OCI-LY1 (cell line): Measurements from ENCODE around the gene HMCES.

Experiments used
- H2AFZ ChIP-seq: fragments of 200-600 bp; sonication (generic), shearing (Covaris generic); 2 replicates; pipeline ENCODE4 v1.6.0; 2014; ENCODE audit warnings: antibody characterized with exemption, mild to moderate bottlenecking, low read length
- H3F3A ChIP-seq: fragments of 200-600 bp; sonication (generic), shearing (Covaris generic); 2 replicates; pipeline ENCODE4 v1.6.0; 2014; ENCODE audit warnings: mild to moderate bottlenecking, antibody characterized with exemption, low read length, moderate library complexity; ENCODE audit not compliant: insufficient read depth
- H3K27ac ChIP-seq: fragments of 200-600 bp; sonication (generic); 2 replicates; pipeline ENCODE4 v1.5.1; 2014; ENCODE audit warnings: low read length, mixed run types, mild to moderate bottlenecking, low read depth; ENCODE audit not compliant: poor library complexity, severe bottlenecking
- H3K27me3 ChIP-seq: fragments of 200-600 bp; sonication (generic); 2 replicates; pipeline ENCODE4 v1.6.0; 2014; ENCODE audit warnings: antibody characterized with exemption, mild to moderate bottlenecking, low read length, moderate library complexity; ENCODE audit not compliant: insufficient read depth
- H3K36me3 ChIP-seq: fragments of 200-600 bp; sonication (generic); 2 replicates; pipeline ENCODE4 v1.6.1; 2014; ENCODE audit warnings: mild to moderate bottlenecking, antibody characterized with exemption, low read length, moderate library complexity, mixed read lengths; ENCODE audit not compliant: insufficient read depth
- H3K4me1 ChIP-seq: fragments of 200-600 bp; sonication (generic); 2 replicates; pipeline ENCODE4 v1.5.1; 2014; ENCODE audit warnings: mild to moderate bottlenecking, low read length, moderate library complexity; ENCODE audit not compliant: insufficient read depth, severe bottlenecking
- H3K4me2 ChIP-seq: fragments of 200-600 bp; sonication (generic), shearing (Covaris generic); 2 replicates; pipeline ENCODE4 v1.6.1; 2014; ENCODE audit warnings: low read length
- H3K4me3 ChIP-seq: fragments of 200-600 bp; sonication (generic); 2 replicates; pipeline ENCODE4 v1.5.1; 2014; ENCODE audit warnings: low read length, low read depth, mild to moderate bottlenecking, mixed read lengths; ENCODE audit not compliant: poor library complexity, severe bottlenecking
- H3K79me2 ChIP-seq: fragments of 200-600 bp; shearing (Covaris generic); 2 replicates; pipeline ENCODE4 v1.6.1; 2016; ENCODE audit warnings: mixed run types, low read length, mixed read lengths; ENCODE audit not compliant: insufficient read depth
- H3K9ac ChIP-seq: fragments of 200-600 bp; sonication (generic), shearing (Covaris generic); 2 replicates; pipeline ENCODE4 v1.6.1; 2014; ENCODE audit warnings: mild to moderate bottlenecking, low read length, mixed read lengths
- H3K9me2 ChIP-seq: fragments of 200-600 bp; sonication (generic), shearing (Covaris generic); 2 replicates; pipeline ENCODE4 v1.6.1; 2014; ENCODE audit warnings: low read depth, mild to moderate bottlenecking, low read length, mixed read lengths
- H3K9me3 ChIP-seq: fragments of 200-600 bp; shearing (Covaris generic); 2 replicates; pipeline ENCODE4 v1.6.1; 2014; ENCODE audit warnings: low read length, mixed read lengths
- H4K20me1 ChIP-seq: fragments of 200-600 bp; sonication (generic), shearing (Covaris generic); 2 replicates; pipeline ENCODE4 v1.6.0; 2016; ENCODE audit warnings: mild to moderate bottlenecking, low read length; ENCODE audit not compliant: insufficient read depth
- CTCF ChIP-seq: fragments of 200-600 bp; sonication (generic), shearing (Covaris generic); IDR thresholded peaks from 2 replicates; pipeline ENCODE4 v1.5.1; 2017; ENCODE audit warnings: mild to moderate bottlenecking, antibody characterized with exemption, low read length, moderate library complexity, mixed read lengths
- EZH2 ChIP-seq: fragments of 200-600 bp; sonication (generic), shearing (Covaris generic); IDR thresholded peaks from 2 replicates; pipeline ENCODE4 v1.8.0; 2017; ENCODE audit warnings: borderline replicate concordance, mixed run types, mild to moderate bottlenecking, antibody characterized with exemption, low read length, moderate library complexity, mixed read lengths

HMCES gene

GRCh38 chr3:129295286-129295685, 16.6 kb downstream of the HMCES start:
- no peak overlapping the region for H2AFZ ChIP-seq
- no peaks in the 10 kb centered on the region for H3K27me3 ChIP-seq
- peaks cover 11% of the 10 kb centered on the region; the same call in 1 of the 2 replicates for H3K79me2 ChIP-seq
- TF ChIP-seq EZH2 (no peak), CTCF (no peak)
- no peak overlapping the region for H3K4me2 ChIP-seq
- H3K36me3 ChIP-seq = peaks cover 97% of the 10 kb centered on the region
- no peak overlapping the region for H3K4me3 ChIP-seq
- no peak overlapping the region for H3K9ac ChIP-seq
- H3K27ac ChIP-seq = no peak overlapping the region
- no peaks in the 10 kb centered on the region for H3K9me2 ChIP-seq
- H3K9me3 ChIP-seq = no peaks in the 10 kb centered on the region
- H3F3A ChIP-seq = no peaks in the 10 kb centered on the region
- no peaks in the 10 kb centered on the region for H4K20me1 ChIP-seq
- H3K4me1 ChIP-seq = no peaks in the 10 kb centered on the region

GRCh38 chr3:129304146-129304961, 25.7 kb downstream of the HMCES start:
- no peaks in the 10 kb centered on the region for H3K9me3 ChIP-seq
- H3K9ac ChIP-seq = no peak overlapping the region
- H3K4me1 ChIP-seq = peaks cover 7% of the 10 kb centered on the region
- no peaks in the 10 kb centered on the region for H3K79me2 ChIP-seq
- H4K20me1 ChIP-seq = no peaks in the 10 kb centered on the region
- H3K4me3 ChIP-seq = no peak overlapping the region
- H3K27me3 ChIP-seq = no peaks in the 10 kb centered on the region
- no peaks in the 10 kb centered on the region; the same call in 1 of the 2 replicates for H3F3A ChIP-seq
- TF ChIP-seq CTCF (no peak), EZH2 (no peak)
- H3K4me2 ChIP-seq = no peak overlapping the region
- no peak overlapping the region for H3K27ac ChIP-seq
- H2AFZ ChIP-seq = no peak overlapping the region
- H3K36me3 ChIP-seq = peaks cover 72% of the 10 kb centered on the region
- no peaks in the 10 kb centered on the region for H3K9me2 ChIP-seq

GRCh38 chr3:129304962-129305222, 26.2 kb downstream of the HMCES start:
- H3F3A ChIP-seq = no peaks in the 10 kb centered on the region; the same call in 1 of the 2 replicates
- no peak overlapping the region for H3K4me3 ChIP-seq
- H2AFZ ChIP-seq = no peak overlapping the region
- H3K4me2 ChIP-seq = no peak overlapping the region
- peaks cover 7% of the 10 kb centered on the region for H3K4me1 ChIP-seq
- H3K27me3 ChIP-seq = no peaks in the 10 kb centered on the region
- peaks cover 67% of the 10 kb centered on the region for H3K36me3 ChIP-seq
- no peaks in the 10 kb centered on the region for H3K9me3 ChIP-seq
- no peak overlapping the region for H3K9ac ChIP-seq
- no peaks in the 10 kb centered on the region for H3K79me2 ChIP-seq
- TF ChIP-seq CTCF = no peak
- TF ChIP-seq EZH2 = no peak
- no peak overlapping the region for H3K27ac ChIP-seq
- no peaks in the 10 kb centered on the region for H3K9me2 ChIP-seq
- no peaks in the 10 kb centered on the region for H4K20me1 ChIP-seq
